Type B pancreatic cell (in vitro differentiated cells): Measurements from ENCODE around the gene CHST8. TPM values are rescaled to one million over a fixed set of nuclear protein-coding genes. Genes with fewer than 3 reads are reported as not detected.

Experiments
- DNase-seq: peaks from one replicate; pipeline ENCODE4 v3.0.0; 2021; ENCODE audit warnings: mixed read lengths; ENCODE audit not compliant: unreplicated experiment; ENCODE audit errors: extremely low spot score
- H3K27ac Mint-ChIP-seq: 2 replicates; pipeline ENCODE4 v1.8.0; 2021; ENCODE audit warnings: mild to moderate bottlenecking, mixed read lengths
- H3K27me3 Mint-ChIP-seq: 2 replicates; pipeline ENCODE4 v1.8.0; 2021; ENCODE audit warnings: mixed read lengths
- H3K36me3 Mint-ChIP-seq: 2 replicates; pipeline ENCODE4 v1.8.0; 2021; ENCODE audit warnings: mixed read lengths
- H3K4me1 Mint-ChIP-seq: one replicate; pipeline ENCODE4 v1.8.0; 2021; ENCODE audit warnings: mixed read lengths; ENCODE audit not compliant: unreplicated experiment
- H3K4me3 Mint-ChIP-seq: 2 replicates; pipeline ENCODE4 v1.8.0; 2021; ENCODE audit warnings: mild to moderate bottlenecking, mixed read lengths
- H3K9me3 Mint-ChIP-seq: 2 replicates; pipeline ENCODE4 v1.8.0; 2021; ENCODE audit warnings: mixed read lengths
- total RNA-seq: library from RNA; stranded (reverse); gene quantifications from 2 replicates; pipeline ENCODE4 v1.2.1, GENCODE V29; 2021; ENCODE audit warnings: low replicate concordance
- TF ChIP-seq, protein P1 (sequence below): fragments of 200-600 bp; sonication (generic); conservative IDR thresholded peaks from 2 replicates; pipeline ENCODE4 v1.5.0; 2021; ENCODE audit warnings: antibody characterized with exemption, mild to moderate bottlenecking

CHST8 gene
- total RNA-seq, 1 donor from 2014 or later: 5.7 TPM

DNA sequence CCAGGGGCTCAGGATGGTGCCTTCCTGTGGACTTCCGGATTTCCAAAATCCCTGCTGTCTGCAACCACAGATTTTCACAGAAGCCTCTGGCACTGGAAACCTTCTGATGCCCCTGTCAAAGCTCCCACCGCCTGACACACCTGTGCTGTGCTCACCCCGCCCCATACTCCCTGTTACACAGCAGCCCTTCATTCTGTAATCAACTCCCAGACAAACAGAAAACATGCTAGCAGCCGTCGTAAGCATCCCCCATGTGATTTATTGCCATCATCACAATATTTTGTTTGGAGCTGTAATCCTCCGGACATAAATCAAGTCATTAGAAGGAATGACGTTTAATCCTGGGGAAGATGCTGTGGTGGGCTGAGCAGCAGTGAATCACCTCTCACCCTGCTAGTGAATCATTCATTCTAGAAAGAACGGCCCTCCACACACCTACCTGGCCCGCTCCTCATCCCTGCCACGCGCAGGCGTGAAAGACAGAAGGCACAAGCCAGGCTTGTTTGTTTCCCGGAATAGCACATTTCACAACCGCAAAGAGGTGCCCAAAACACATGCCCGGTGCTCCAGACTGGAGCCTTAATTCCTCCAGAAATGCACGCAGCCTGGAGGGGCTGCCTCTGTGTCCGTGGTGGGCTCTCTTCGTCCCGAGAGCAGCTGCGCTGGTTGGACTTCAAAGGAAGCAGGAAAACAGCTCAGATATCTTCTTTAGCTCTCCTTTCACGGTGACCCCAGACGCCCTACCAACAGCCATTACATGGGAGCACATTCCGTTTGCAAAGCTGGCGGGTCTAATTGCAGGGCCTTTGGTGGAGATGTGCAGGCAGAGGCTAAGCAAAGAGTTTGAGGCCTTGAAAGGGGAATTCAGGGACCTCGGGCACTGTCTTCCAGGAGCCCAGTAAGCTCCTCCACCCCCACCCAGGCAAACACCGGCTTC, 133.6 kb downstream of the CHST8 start:
- H3K4me3 Mint-ChIP-seq: no peak overlapping the region
- DNase-seq: peak; percentile 48
- no peaks in the 10 kb centered on the region for H3K36me3 Mint-ChIP-seq
- TF ChIP-seq, protein P1, sequence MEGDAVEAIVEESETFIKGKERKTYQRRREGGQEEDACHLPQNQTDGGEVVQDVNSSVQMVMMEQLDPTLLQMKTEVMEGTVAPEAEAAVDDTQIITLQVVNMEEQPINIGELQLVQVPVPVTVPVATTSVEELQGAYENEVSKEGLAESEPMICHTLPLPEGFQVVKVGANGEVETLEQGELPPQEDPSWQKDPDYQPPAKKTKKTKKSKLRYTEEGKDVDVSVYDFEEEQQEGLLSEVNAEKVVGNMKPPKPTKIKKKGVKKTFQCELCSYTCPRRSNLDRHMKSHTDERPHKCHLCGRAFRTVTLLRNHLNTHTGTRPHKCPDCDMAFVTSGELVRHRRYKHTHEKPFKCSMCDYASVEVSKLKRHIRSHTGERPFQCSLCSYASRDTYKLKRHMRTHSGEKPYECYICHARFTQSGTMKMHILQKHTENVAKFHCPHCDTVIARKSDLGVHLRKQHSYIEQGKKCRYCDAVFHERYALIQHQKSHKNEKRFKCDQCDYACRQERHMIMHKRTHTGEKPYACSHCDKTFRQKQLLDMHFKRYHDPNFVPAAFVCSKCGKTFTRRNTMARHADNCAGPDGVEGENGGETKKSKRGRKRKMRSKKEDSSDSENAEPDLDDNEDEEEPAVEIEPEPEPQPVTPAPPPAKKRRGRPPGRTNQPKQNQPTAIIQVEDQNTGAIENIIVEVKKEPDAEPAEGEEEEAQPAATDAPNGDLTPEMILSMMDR: no peak
- H3K9me3 Mint-ChIP-seq: no peaks in the 10 kb centered on the region
- peaks cover 15% of the 10 kb centered on the region for H3K27me3 Mint-ChIP-seq
- no peak overlapping the region for H3K27ac Mint-ChIP-seq
- peaks cover 11% of the 10 kb centered on the region for H3K4me1 Mint-ChIP-seq

DNA sequence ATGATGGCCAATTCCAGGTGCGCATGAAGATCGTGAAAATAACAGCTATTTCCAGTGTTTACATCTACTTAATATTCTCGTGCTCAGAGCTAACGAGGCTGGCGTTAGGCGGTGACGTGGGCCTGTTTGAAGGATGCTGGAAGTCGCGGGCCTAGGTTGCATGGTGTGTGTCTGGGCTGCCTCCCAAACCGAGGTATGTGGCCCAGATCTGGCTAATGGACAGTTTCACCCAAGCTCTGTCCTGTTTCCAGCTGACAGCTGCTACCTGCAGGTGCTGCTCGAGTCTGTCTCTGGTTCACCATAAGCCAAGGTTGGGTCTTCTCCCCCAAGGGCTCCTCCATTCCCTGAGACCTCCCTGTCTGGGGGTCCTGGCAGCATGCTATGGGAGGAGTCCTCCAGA, 134.4 kb downstream of the CHST8 start:
- Mint-ChIP-seq H3K27me3 (peaks cover 20% of the 10 kb centered on the region), H3K4me3 (no peak overlapping the region), H3K36me3 (no peaks in the 10 kb centered on the region), H3K27ac (no peak overlapping the region), H3K4me1 (peaks cover 11% of the 10 kb centered on the region), H3K9me3 (no peaks in the 10 kb centered on the region)
- TF ChIP-seq, protein P1: no peak
- DNase-seq: peak; percentile 44

DNA sequence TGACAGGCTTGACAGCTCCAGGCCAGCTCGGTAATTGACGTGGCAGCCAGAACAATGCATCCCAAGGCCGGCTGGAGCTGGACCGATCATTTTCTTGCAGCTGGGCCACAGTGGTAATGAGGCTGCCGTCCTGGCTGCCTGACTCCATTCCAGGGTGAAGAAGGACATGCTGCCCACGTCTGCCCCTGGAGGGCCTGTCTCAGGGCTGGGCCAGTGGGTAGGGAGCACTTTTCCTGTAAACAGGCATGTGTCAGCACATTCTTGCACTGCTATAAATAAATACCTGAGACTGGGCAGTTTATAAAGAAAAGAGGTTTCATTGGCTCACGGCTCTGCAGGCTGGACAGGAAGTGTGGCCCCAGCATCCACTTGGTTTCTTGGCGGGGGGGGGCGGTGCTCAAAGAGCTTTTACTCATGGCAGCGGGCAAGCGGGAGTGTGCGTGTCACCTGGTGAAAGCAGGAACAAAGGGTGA, 136.8 kb downstream of the CHST8 start:
- Mint-ChIP-seq H3K27ac (peak overlapping the region; percentile 30), H3K9me3 (no peaks in the 10 kb centered on the region), H3K36me3 (no peaks in the 10 kb centered on the region), H3K4me3 (no peak overlapping the region), H3K27me3 (peaks cover 19% of the 10 kb centered on the region), H3K4me1 (peaks cover 11% of the 10 kb centered on the region)
- no peak for DNase-seq
- TF ChIP-seq, protein P1: no peak

DNA sequence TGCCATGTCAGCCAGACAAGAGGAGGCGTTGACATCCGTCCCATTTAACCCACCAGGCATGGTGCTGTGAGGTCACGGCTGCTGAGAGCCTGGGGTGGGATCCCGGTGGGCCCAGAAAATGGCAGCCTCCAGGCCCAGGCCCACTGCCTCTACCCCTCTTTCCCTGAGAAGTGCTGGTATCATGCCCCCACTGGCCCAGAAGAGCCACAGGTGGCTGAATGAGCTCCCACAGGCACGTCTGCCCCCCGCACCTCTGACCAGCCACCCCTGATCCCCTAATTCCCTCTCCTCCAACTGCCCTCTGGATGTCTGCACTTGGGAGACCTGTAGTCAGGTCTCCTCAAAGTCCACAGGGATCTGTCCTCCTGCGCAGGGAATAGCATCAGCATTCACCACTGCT, 137.6 kb downstream of the CHST8 start:
- peaks cover 19% of the 10 kb centered on the region for H3K27me3 Mint-ChIP-seq
- H3K36me3 Mint-ChIP-seq: no peaks in the 10 kb centered on the region
- H3K9me3 Mint-ChIP-seq: no peaks in the 10 kb centered on the region
- peaks cover 11% of the 10 kb centered on the region for H3K4me1 Mint-ChIP-seq
- no peak overlapping the region for H3K27ac Mint-ChIP-seq
- DNase-seq: no peak
- no peak overlapping the region for H3K4me3 Mint-ChIP-seq
- TF ChIP-seq, protein P1: no peak

DNA sequence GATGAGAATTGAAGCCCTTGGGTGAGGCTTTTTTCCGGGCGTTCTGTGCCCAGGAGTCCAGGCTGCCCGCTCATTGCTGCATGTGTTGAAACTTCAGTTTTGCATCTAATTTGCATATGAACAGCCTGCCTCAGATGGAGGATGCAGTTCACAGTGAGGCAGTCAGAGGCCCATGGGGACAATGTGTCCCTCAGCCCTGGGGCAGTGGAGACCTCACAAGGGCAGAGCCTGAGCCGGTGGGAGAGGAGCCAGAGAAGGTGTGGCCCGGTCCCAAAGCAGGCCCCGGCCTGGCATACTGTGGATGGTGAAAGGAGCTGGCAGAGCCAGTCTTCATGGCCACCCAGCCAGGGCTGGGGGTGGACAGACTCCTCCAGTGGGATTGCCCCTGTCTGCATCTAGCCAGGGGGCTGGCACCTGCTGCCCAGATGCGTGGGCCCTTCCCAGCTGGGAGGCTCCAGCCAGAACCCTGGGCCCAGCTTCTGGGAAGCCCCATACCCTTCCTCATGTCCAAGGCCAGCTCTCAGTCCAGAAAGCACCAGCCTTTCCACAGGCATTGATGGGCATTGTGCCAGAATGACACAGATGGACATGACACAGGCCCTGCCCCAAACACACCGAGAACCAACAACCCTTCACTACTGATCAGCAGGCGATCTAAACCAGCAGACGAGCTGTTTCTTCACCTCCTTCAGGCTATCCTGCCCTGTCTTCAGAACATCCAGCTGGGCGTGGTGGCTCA, 142.0 kb downstream of the CHST8 start:
- Mint-ChIP-seq H3K27ac (no peak overlapping the region), H3K4me3 (no peak overlapping the region), H3K36me3 (no peaks in the 10 kb centered on the region), H3K9me3 (no peaks in the 10 kb centered on the region), H3K27me3 (peaks cover 25% of the 10 kb centered on the region), H3K4me1 (peaks cover 1% of the 10 kb centered on the region)
- DNase-seq: no peak
- TF ChIP-seq, protein P1: no peak
